Esophagus muscularis mucosa (tissue), 4 donors: Measurements from ENCODE around the gene ARHGAP6. TPM values are rescaled to one million over a fixed set of nuclear protein-coding genes. Genes with fewer than 3 reads are reported as not detected.
A peak's percentile ranks its signal among the peaks of the same experiment; 100 is the strongest.

Experiments
- DNase-seq: peaks from one replicate; pipeline ENCODE4 v3.0.0-alpha.2; 2017; ENCODE audit errors: extremely low spot score
- H3K27ac ChIP-seq, 4 donors: fragments of 200-600 bp; sonication (generic); replicated peaks in 1 of 4; 1 replicate in 3 of 4; 2 replicates in 1 of 4; pipeline ENCODE4 v1.5.1; 2016 to 2019; ENCODE audit warnings: mild to moderate bottlenecking in 1 of 4
- H3K27me3 ChIP-seq, 4 donors: fragments of 200-600 bp; sonication (generic); one replicate each; pipeline versions ENCODE4 v1.5.1 to v1.6.0; 2016 to 2019
- H3K36me3 ChIP-seq, 4 donors: fragments of 200-600 bp; sonication (generic); one replicate each; pipeline ENCODE4 v1.5.1; 2016 to 2019
- H3K4me1 ChIP-seq, 4 donors: fragments of 200-600 bp; sonication (generic); one replicate each; pipeline ENCODE4 v1.5.1; 2016 to 2019
- H3K4me3 ChIP-seq, 4 donors: fragments of 200-600 bp; sonication (generic); 1 replicate in 2 of 4; 2 replicates in 2 of 4; pipeline ENCODE4 v1.5.1; 2016 to 2019; ENCODE audit warnings: mild to moderate bottlenecking in 4 of 4, moderate library complexity in 1 of 4
- H3K9me3 ChIP-seq, 4 donors: fragments of 200-600 bp; sonication (generic); 1 replicate in 3 of 4; 2 replicates in 1 of 4; pipeline ENCODE4 v1.5.1; 2016 to 2019
- CTCF ChIP-seq, 3 experiments: fragments of 200-600 bp in 2 of 3; fragments of 450-650 bp in 1 of 3; sonication (generic) in 2 of 3; IDR thresholded peaks; one replicate each; pipeline ENCODE4 v1.5.1; 2017 to 2019; ENCODE audit warnings: antibody characterized with exemption in 3 of 3, mild to moderate bottlenecking in 2 of 3, moderate library complexity in 1 of 3
- EP300 ChIP-seq: sonication (generic); formaldehyde crosslinking; IDR thresholded peaks from one replicate; pipeline ENCODE4 v1.6.1; 2017; ENCODE audit warnings: antibody characterized with exemption
- POLR2A ChIP-seq: fragments of 450-650 bp; IDR thresholded peaks from one replicate; pipeline ENCODE4 v1.6.1; 2017; ENCODE audit warnings: antibody characterized with exemption, moderate library complexity, mild to moderate bottlenecking, low read depth
- POLR2AphosphoS5 ChIP-seq, 2 donors: sonication (generic); formaldehyde crosslinking; IDR thresholded peaks; one replicate each; pipeline ENCODE4 v1.6.1; 2017; ENCODE audit warnings: antibody characterized with exemption in 2 of 2
- WGBS: methylation state at CpG from one replicate; pipeline ENCODE4 v1.1.5; 2018; 5-methylcytosine and 5-hydroxymethylcytosine counted together
- intact Hi-C: fragments of 100-400 bp; cut with DNase I; formaldehyde crosslinking; loops from one replicate; pipeline ENCODE4 v1.15.1; 2023
- total RNA-seq, 4 donors: library from RNA; depleted of rRNA; stranded (reverse); fragments of >200 nt; gene quantifications; one replicate each; pipeline versions ENCODE4 v1.1.0 to v1.2.1, GENCODE V29; 2016

The ARHGAP6 gene
- total RNA-seq, 4 donors from 2014 or later: 25.2 to 44.8 (median 30.6) TPM

- H3K4me3 ChIP-seq: no peak overlapping the region
- no peak overlapping the region for H3K27ac ChIP-seq
- TF ChIP-seq POLR2AphosphoS5 (IDR thresholded peaks at IDR 0.05) (no peak), CTCF (IDR thresholded peaks at IDR 0.05) (no peak), POLR2A (no peak), EP300 (no peak)
- no peaks in the 10 kb centered on the region for H3K9me3 ChIP-seq
- H3K27me3 ChIP-seq: no peaks in the 10 kb centered on the region
- peaks cover 0 to 10% (median 0%) of the 10 kb centered on the region in 4 donors for H3K4me1 ChIP-seq
- WGBS: 60% methylated on average over 3 of the region's 3 CpGs
- no peaks in the 10 kb centered on the region for H3K36me3 ChIP-seq
- intact Hi-C loops: no loop called here
- no peak for DNase-seq
These were observed 184.7 kb downstream of the ARHGAP6 start for GRCh38 chrX:11481035-11481434.

- H3K4me3 ChIP-seq: no peak overlapping the region
- TF ChIP-seq POLR2A: no peak
- DNase-seq: no peak
- no peak overlapping the region for H3K27ac ChIP-seq
- intact Hi-C loops: no loop called here
- H3K4me1 ChIP-seq: peaks cover 0 to 10% (median 0%) of the 10 kb centered on the region in 4 donors
- no peaks in the 10 kb centered on the region for H3K9me3 ChIP-seq
- H3K27me3 ChIP-seq: no peaks in the 10 kb centered on the region
- H3K36me3 ChIP-seq: no peaks in the 10 kb centered on the region
These were observed 185.1 kb downstream of the ARHGAP6 start for GRCh38 chrX:11480626-11481025.

- 67% methylated on average over 3 of the region's 3 CpGs for WGBS
- Histone ChIP-seq H3K36me3 (no peaks in the 10 kb centered on the region), H3K27me3 (no peaks in the 10 kb centered on the region), H3K27ac (peak overlapping the region in 1 of 4 donors; percentile 4), H3K9me3 (no peaks in the 10 kb centered on the region), H3K4me1 (peaks cover 0 to 10% (median 0%) of the 10 kb centered on the region in 4 donors), H3K4me3 (no peak overlapping the region)
- TF ChIP-seq EP300 (no peak), CTCF (IDR thresholded peaks at IDR 0.05) (no peak), POLR2A (no peak), POLR2AphosphoS5 (IDR thresholded peaks at IDR 0.05) (no peak)
- intact Hi-C loops: no loop called here
- no peak for DNase-seq
These were observed 186.8 kb downstream of the ARHGAP6 start for GRCh38 chrX:11478911-11479310.

GRCh38 chrX:11478026-11478425, 187.7 kb downstream of the ARHGAP6 start:
- H3K27ac ChIP-seq: no peak overlapping the region
- intact Hi-C loops: no loop called here

GRCh38 chrX:11474576-11474975, 191.1 kb downstream of the ARHGAP6 start:
- intact Hi-C loops: no loop called here
- Histone ChIP-seq H3K27ac (no peak overlapping the region), H3K9me3 (no peaks in the 10 kb centered on the region), H3K27me3 (no peaks in the 10 kb centered on the region), H3K4me1 (peaks cover 0 to 13% (median 10%) of the 10 kb centered on the region in 4 donors), H3K36me3 (no peaks in the 10 kb centered on the region), H3K4me3 (no peak overlapping the region)
- no peak for DNase-seq
- TF ChIP-seq CTCF (IDR thresholded peaks at IDR 0.05) (no peak), POLR2AphosphoS5 (IDR thresholded peaks at IDR 0.05) (no peak), EP300 (no peak), POLR2A (no peak)

More at GRCh38 chrX:11478026-11478425, 187.7 kb downstream of the ARHGAP6 start:
- DNase-seq: no peak
- Histone ChIP-seq H3K9me3 (no peaks in the 10 kb centered on the region), H3K36me3 (no peaks in the 10 kb centered on the region), H3K4me3 (no peak overlapping the region), H3K4me1 (peaks cover 0 to 10% (median 0%) of the 10 kb centered on the region in 4 donors), H3K27me3 (no peaks in the 10 kb centered on the region)
- 79% methylated on average over 1 of the region's 1 CpG for WGBS
- TF ChIP-seq EP300: no peak
- no peak for TF ChIP-seq CTCF (IDR thresholded peaks at IDR 0.05)
- TF ChIP-seq POLR2AphosphoS5 (IDR thresholded peaks at IDR 0.05): no peak
- TF ChIP-seq POLR2A: no peak
